CD4-positive, alpha-beta T cell (primary cell): Measurements from ENCODE around the gene PARD6B. TPM values are rescaled to one million over a fixed set of nuclear protein-coding genes. Genes with fewer than 3 reads are reported as not detected.
A peak's percentile ranks its signal among the peaks of the same experiment; 100 is the strongest.

ENCODE experiments used
- ATAC-seq: fragments of 200-7000 bp; cut with Tn5 transposase; one replicate; pipeline ENCODE4 v1.10.0; 2022; ENCODE audit warnings: mild to moderate bottlenecking; ENCODE audit not compliant: poor library complexity
- CTCF ChIA-PET: fragments of 350-600 bp; sonication (Branson Sonifier 250); formaldehyde crosslinking; loops from one replicate; lab custom pipeline; 2021; ENCODE audit warnings: antibody characterized with exemption, inconsistent platforms; lab: Charles Lee
- POLR2A ChIA-PET: fragments of 350-600 bp; sonication (Branson Sonifier 250); formaldehyde crosslinking; loops from one replicate; lab custom pipeline; 2021; ENCODE audit warnings: antibody characterized with exemption, inconsistent platforms; lab: Charles Lee
- DNase-seq, 14 experiments: peaks; one replicate each; pipeline ENCODE4 v3.0.0-alpha.2; 2013 to 2020; ENCODE audit warnings: mixed read lengths in 2 of 14
- H3K27ac ChIP-seq, 2 donors: one replicate each; pipeline versions ENCODE4 v1.5.1 to v1.7.0; 2013; ENCODE audit warnings: low read length in 2 of 2, low read depth in 1 of 2, mild to moderate bottlenecking in 1 of 2
- H3K27me3 ChIP-seq, 2 experiments: 1 replicate in 1 of 2; 2 replicates in 1 of 2; pipeline versions ENCODE4 v1.6.1 to v1.7.0; 2013; ENCODE audit warnings: low read length in 2 of 2, control low read depth in 1 of 2, mild to moderate bottlenecking in 1 of 2, moderate library complexity in 1 of 2; ENCODE audit not compliant: insufficient read depth in 2 of 2, control insufficient read depth in 1 of 2
- H3K36me3 ChIP-seq: one replicate; pipeline ENCODE4 v1.6.1; 2013; ENCODE audit warnings: low read length, control low read depth; ENCODE audit not compliant: insufficient read depth
- H3K4me1 ChIP-seq: one replicate; pipeline ENCODE4 v1.6.1; 2013; ENCODE audit warnings: low read length, control low read depth; ENCODE audit not compliant: insufficient read depth
- H3K4me3 ChIP-seq: one replicate; pipeline ENCODE4 v1.5.1; 2013; ENCODE audit warnings: mild to moderate bottlenecking, low read length, moderate library complexity
- H3K9me3 ChIP-seq, 2 experiments: 1 replicate in 1 of 2; 2 replicates in 1 of 2; pipeline versions ENCODE4 v1.6.1 to v1.7.0; 2013; ENCODE audit warnings: low read length in 2 of 2, mild to moderate bottlenecking in 2 of 2, control low read depth in 1 of 2, moderate library complexity in 1 of 2; ENCODE audit not compliant: control insufficient read depth in 1 of 2, insufficient read depth in 1 of 2
- H3K27ac Mint-ChIP-seq: one replicate; pipeline ENCODE4 v1.8.0; 2020; ENCODE audit warnings: mixed read lengths
- H3K27me3 Mint-ChIP-seq: one replicate; pipeline ENCODE4 v1.8.0; 2021; ENCODE audit warnings: mixed read lengths
- H3K36me3 Mint-ChIP-seq: one replicate; pipeline ENCODE4 v1.8.0; 2021; ENCODE audit warnings: low read depth, mixed read lengths
- H3K4me1 Mint-ChIP-seq: one replicate; pipeline ENCODE4 v1.8.0; 2021; ENCODE audit warnings: low read depth, mixed read lengths
- H3K4me3 Mint-ChIP-seq: one replicate; pipeline ENCODE4 v1.8.0; 2020; ENCODE audit warnings: mild to moderate bottlenecking, mixed read lengths
- H3K9me3 Mint-ChIP-seq: one replicate; pipeline ENCODE4 v1.8.0; 2020; ENCODE audit warnings: mixed read lengths
- intact Hi-C, 2 experiments: fragments of 100-400 bp; cut with DNase I in 1 of 2; cut with micrococcal nuclease in 1 of 2; formaldehyde crosslinking; loops; one replicate each; pipeline versions ENCODE4 v1.15.1 to v1.9.0; 2023 to 2025; cut with DNase I, micrococcal nuclease
- total RNA-seq, 174 experiments: library from RNA in 2 of 174; stranded (reverse) in 2 of 174; gene quantifications; one replicate each; pipeline ENCODE4 v1.2.3 and lab custom pipeline; 2021 to 2026
- TF ChIP-seq, protein P1 (sequence below): fragments of 200-600 bp; IDR thresholded peaks from one replicate; pipeline ENCODE4 v1.8.0; 2022; ENCODE audit warnings: antibody characterized with exemption, mild to moderate bottlenecking

The PARD6B gene
- total RNA-seq, 2 experiments from 2014 or later, result 5.6 to 8.2 TPM

GRCh38 chr20:50729901-50730764 is 1.2 kb upstream of the PARD6B start:
- TF ChIP-seq, protein P1, sequence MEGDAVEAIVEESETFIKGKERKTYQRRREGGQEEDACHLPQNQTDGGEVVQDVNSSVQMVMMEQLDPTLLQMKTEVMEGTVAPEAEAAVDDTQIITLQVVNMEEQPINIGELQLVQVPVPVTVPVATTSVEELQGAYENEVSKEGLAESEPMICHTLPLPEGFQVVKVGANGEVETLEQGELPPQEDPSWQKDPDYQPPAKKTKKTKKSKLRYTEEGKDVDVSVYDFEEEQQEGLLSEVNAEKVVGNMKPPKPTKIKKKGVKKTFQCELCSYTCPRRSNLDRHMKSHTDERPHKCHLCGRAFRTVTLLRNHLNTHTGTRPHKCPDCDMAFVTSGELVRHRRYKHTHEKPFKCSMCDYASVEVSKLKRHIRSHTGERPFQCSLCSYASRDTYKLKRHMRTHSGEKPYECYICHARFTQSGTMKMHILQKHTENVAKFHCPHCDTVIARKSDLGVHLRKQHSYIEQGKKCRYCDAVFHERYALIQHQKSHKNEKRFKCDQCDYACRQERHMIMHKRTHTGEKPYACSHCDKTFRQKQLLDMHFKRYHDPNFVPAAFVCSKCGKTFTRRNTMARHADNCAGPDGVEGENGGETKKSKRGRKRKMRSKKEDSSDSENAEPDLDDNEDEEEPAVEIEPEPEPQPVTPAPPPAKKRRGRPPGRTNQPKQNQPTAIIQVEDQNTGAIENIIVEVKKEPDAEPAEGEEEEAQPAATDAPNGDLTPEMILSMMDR, result no peak
- DNase-seq, result peak in 2 of 14 experiments; percentile 12 to 28
- peak overlapping the region; percentile 93 for H3K4me3 Mint-ChIP-seq

DNA sequence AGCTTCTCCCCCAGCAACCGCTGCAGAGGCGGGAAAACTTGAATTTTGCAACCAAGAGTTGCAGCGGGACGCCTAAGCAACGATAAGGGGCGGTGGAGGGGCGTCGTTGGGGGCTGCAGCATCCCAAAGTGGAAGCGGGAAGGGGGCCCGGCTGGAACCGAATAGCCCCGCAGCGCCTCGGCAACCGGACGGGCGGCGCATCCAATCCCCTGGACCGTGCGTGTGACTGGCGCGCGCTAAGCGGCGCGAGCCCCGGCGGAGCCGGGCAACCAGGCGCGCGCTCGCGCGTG is 670 bp upstream of the PARD6B start:
- Histone ChIP-seq H3K27ac (peak overlapping the region in 1 of 2 donors; percentile 44), H3K4me3 (peak overlapping the region; percentile 68), H3K4me1 (peaks cover 16% of the 10 kb centered on the region), H3K9me3 (no peaks in the 10 kb centered on the region), H3K36me3 (no peaks in the 10 kb centered on the region), H3K27me3 (no peaks in the 10 kb centered on the region)
- TF ChIP-seq, protein P1, result no peak
- H3K4me1 Mint-ChIP-seq, result peaks cover 35% of the 10 kb centered on the region
- peaks cover 19% of the 10 kb centered on the region for H3K36me3 Mint-ChIP-seq
- intact Hi-C loops, result loop anchor here (2.0 to 10.0 kb wide), 9 partner anchors 62 to 1513 kb away; partner anchors contain the start of genes B4GALT5 (in 1 of the 2), DDX27 (in 1 of the 2), DPM1 (in 1 of the 2) and MOCS3 (in 1 of the 2)
- peak overlapping the region; percentile 93 for H3K4me3 Mint-ChIP-seq
- peak overlapping the region; percentile 74 for H3K27ac Mint-ChIP-seq
- no peaks in the 10 kb centered on the region for H3K27me3 Mint-ChIP-seq
- ChIA-PET CTCF (interaction anchor here (1.3 kb wide), 1 partner anchor 610 kb away, joined by 3 read pairs; no protein-coding TSS in a partner anchor), POLR2A (interaction anchor here (0.6 to 2.2 kb wide), 2 partner anchors 201 to 1775 kb away, joined by 3 to 9 read pairs; partner anchors contain the start of gene ADNP)
- ATAC-seq (no peak), DNase-seq (no peak)
- no peaks in the 10 kb centered on the region for H3K9me3 Mint-ChIP-seq

More at GRCh38 chr20:50729901-50730764, 1.2 kb upstream of the PARD6B start:
- H3K27ac ChIP-seq, result peak overlapping the region in 1 of 2 donors; percentile 44
- H3K27me3 Mint-ChIP-seq, result no peaks in the 10 kb centered on the region
- peak overlapping the region; percentile 74 for H3K27ac Mint-ChIP-seq
- no peaks in the 10 kb centered on the region for H3K36me3 ChIP-seq
- H3K9me3 ChIP-seq, result no peaks in the 10 kb centered on the region
- peaks cover 29% of the 10 kb centered on the region for H3K4me1 Mint-ChIP-seq
- intact Hi-C loops, result loop anchor here (2.0 to 10.0 kb wide), 10 partner anchors 62 to 1513 kb away; partner anchors contain the start of genes B4GALT5 (in 1 of the 2), DDX27 (in 1 of the 2), DPM1 (in 1 of the 2) and MOCS3 (in 1 of the 2)
- peaks cover 13% of the 10 kb centered on the region for H3K36me3 Mint-ChIP-seq
- ChIA-PET POLR2A (interaction anchor here (0.6 to 2.2 kb wide), 2 partner anchors 201 to 1774 kb away, joined by 3 to 9 read pairs; partner anchors contain the start of gene ADNP), CTCF (interaction anchor here (1.3 kb wide), 1 partner anchor 609 kb away, joined by 3 read pairs; no protein-coding TSS in a partner anchor)
- ATAC-seq, result no peak
- H3K4me3 ChIP-seq, result peak overlapping the region; percentile 68
- H3K27me3 ChIP-seq, result no peaks in the 10 kb centered on the region
- H3K9me3 Mint-ChIP-seq, result no peaks in the 10 kb centered on the region
- H3K4me1 ChIP-seq, result peaks cover 16% of the 10 kb centered on the region

GRCh38 chr20:50731930-50732690 is 730 bp downstream of the PARD6B start:
- no peaks in the 10 kb centered on the region for H3K9me3 Mint-ChIP-seq
- peaks cover 29% of the 10 kb centered on the region for H3K36me3 Mint-ChIP-seq
- no peaks in the 10 kb centered on the region for H3K27me3 Mint-ChIP-seq
- intact Hi-C loops, result loop anchor here (2.0 to 10.0 kb wide), 10 partner anchors 60 to 1515 kb away; partner anchors contain the start of genes B4GALT5 (in 1 of the 2), DDX27 (in 1 of the 2), DPM1 (in 1 of the 2) and MOCS3 (in 1 of the 2)
- H3K4me3 Mint-ChIP-seq, result peak overlapping the region; percentile 93
- TF ChIP-seq, protein P1, result no peak
- H3K4me1 Mint-ChIP-seq, result peaks cover 44% of the 10 kb centered on the region
- ATAC-seq (no peak), DNase-seq (peak in 1 of 14 experiments; percentile 6)
- peak overlapping the region; percentile 88 for H3K27ac Mint-ChIP-seq
- H3K27ac ChIP-seq, result peak overlapping the region in 1 of 2 donors; percentile 52
- ChIA-PET CTCF (interaction anchor here (1.3 to 4.7 kb wide), 3 partner anchors 18 to 611 kb away, joined by 3 to 22 read pairs (median 10); no protein-coding TSS in a partner anchor), POLR2A (interaction anchor here (0.7 to 2.2 kb wide), 5 partner anchors 17 to 199 kb away, joined by 3 to 9 read pairs (median 4); partner anchors contain the start of genes ADNP and BCAS4)
- H3K27me3 ChIP-seq, result no peaks in the 10 kb centered on the region
- H3K4me3 ChIP-seq, result peak overlapping the region; percentile 68
- no peaks in the 10 kb centered on the region for H3K9me3 ChIP-seq
- peaks cover 16% of the 10 kb centered on the region for H3K4me1 ChIP-seq
- peaks cover 1% of the 10 kb centered on the region for H3K36me3 ChIP-seq
